ENCODE measurements around the gene MALL.
A peak's percentile ranks its signal among the peaks of the same experiment; 100 is the strongest.
"Not testable (repeated sequence)": the region's sequence is repeated elsewhere in the genome, so short reads cannot be mapped to it uniquely, and the experiment has no call there.

Gene MALL

GRCh38 chr2:110115291-110116032, at the start of gene MALL:
Gene MALL (minus strand): TSS chr2:110115822. CDS start chr2:110115792, 30 bp downstream.
- H3K4me3 ChIP-seq (ENCODE audit: low read depth, low read length), result no peak within 1 kb of the TSS
- no peak for DNase-seq (ENCODE audit: low read depth)
- no peak for TF ChIP-seq CTCF (IDR thresholded peaks at IDR 0.05; ENCODE audit: insufficient read depth, low read depth, low read length, missing control alignments)

- peak; percentile 54 for DNase-seq (ENCODE audit: low read depth)
- H3K4me3 ChIP-seq (ENCODE audit: low read depth, low read length), result no peak overlapping the region
- peak; percentile 70 for TF ChIP-seq CTCF (IDR thresholded peaks at IDR 0.05; ENCODE audit: insufficient read depth, low read depth, low read length, missing control alignments)
These were observed 41.7 kb upstream of the MALL start for GRCh38 chr2:110157153-110157793.

GRCh38 chr2:110154828-110155227, 39.2 kb upstream of the MALL start:
- DNase-seq (ENCODE audit: low read depth); H3K4me3 ChIP-seq (ENCODE audit: low read depth, low read length): not testable (repeated sequence)

DNA sequence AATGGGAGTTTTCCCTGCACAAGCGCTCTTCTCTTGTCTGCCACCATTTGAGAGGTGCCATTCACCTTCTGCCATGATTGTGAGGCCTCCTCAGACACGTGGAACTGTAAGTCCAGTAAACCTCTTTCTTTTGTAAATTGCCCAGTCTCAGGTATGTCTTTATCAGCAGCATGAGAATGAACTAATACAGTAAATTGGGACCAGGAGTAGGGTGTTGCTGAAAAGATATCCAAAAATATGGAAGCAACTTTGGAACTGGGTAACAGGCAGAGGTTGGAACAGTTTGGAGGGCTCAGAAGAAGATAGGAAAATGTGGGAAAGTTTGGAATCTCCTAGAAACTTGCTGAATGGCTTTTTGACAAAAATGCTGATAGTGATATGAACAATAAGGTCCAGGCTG, 38.6 kb upstream of the MALL start:
- DNase-seq (ENCODE audit: low read depth); H3K4me3 ChIP-seq (ENCODE audit: low read depth, low read length): not testable (repeated sequence)

GRCh38 chr2:110153416-110153815, 37.8 kb upstream of the MALL start:
- DNase-seq (ENCODE audit: low read depth), result no peak
- TF ChIP-seq CTCF (IDR thresholded peaks at IDR 0.05; ENCODE audit: insufficient read depth, low read depth, low read length, missing control alignments), result no peak
- H3K4me3 ChIP-seq (ENCODE audit: low read depth, low read length), result no peak overlapping the region

DNA sequence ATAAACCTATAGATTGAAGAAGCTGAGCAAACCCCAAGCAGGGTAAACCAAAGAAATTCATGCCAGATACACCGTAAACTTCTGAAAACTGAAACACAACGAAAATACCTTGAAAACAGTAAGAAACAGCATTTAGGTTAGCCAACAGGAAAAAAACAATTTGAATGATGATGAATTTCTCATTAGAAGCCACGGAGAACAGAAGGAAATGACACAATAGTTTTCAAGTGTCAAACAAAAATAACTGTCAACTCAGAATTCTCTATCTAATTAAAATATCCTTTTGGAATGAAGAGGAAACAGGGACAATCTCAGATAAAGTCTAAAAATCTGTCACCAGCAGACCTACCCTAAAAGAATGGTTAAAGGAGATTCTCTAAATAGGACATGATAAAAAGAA, 37.3 kb upstream of the MALL start:
- no peak for DNase-seq (ENCODE audit: low read depth)
- H3K4me3 ChIP-seq (ENCODE audit: low read depth, low read length), result no peak overlapping the region
- no peak for TF ChIP-seq CTCF (IDR thresholded peaks at IDR 0.05; ENCODE audit: insufficient read depth, low read depth, low read length, missing control alignments)

DNA sequence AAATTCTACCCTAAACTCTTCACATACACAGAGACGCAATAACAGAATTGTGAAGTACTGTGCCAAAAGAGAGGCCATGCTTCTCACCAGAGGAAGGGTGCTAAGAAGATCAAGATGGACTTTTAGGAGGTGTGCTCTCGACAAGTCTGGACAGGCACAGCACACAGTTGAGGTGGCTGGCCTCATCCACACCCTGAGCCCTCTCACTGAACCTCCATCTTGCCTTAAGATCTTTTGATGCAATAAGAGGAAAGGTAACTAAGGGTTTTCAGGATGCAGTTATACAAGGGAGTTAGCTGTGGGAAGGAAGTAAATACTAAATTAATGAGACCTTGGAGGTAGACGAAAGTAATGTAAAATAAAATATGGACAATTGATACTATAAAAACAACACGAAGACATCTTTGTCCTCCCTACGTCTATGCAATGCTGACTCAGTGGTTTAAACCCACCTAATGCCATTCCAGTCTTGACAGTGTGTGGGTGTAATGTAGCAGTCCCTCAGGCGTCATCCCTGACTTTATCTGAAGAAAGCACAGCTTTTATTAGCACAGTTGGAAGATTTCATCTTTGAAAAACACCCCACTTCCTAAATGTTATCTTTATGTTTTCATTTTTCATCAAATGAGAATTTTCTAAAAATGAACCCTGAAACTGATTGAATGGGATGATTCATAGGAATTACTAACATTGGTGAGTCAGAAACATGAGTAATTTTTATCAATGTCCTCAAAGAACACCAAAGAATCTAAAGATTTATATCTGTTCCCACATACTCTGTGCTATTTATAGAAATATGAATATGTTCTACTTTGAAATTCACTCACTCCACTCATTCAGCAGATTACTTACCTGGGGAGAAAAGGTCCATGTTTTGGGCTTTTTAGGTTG, 34.0 kb upstream of the MALL start:
- no peak overlapping the region for H3K4me3 ChIP-seq (ENCODE audit: low read depth, low read length)
- DNase-seq (ENCODE audit: low read depth), result no peak
- no peak for TF ChIP-seq CTCF (IDR thresholded peaks at IDR 0.05; ENCODE audit: insufficient read depth, low read depth, low read length, missing control alignments)
